Fibroblast of skin of abdomen (primary cell): Measurements from ENCODE around the gene BRINP1.

ENCODE experiments used
- DNase-seq: peaks from one replicate; pipeline ENCODE4 v3.0.0-alpha.2; 2013

BRINP1 gene

DNA sequence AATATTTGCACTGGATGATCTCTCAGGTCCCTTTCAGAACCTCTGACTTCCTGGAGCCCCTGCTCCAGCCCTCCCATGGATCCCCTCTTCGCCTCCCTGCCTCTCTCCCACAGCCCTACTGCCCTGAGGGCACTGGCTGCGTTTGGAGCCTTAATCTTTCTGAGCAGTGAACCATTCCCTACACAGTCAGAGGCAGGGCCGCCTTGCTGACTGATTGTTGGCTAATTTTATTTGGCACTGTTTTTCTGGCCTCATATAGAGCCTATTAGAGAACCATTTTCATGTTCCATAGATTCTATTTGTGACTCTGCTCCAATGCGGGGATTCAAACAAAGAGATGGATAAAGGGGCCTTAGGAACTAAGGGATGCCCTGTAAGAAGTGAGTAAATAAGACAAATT lies 91.1 kb downstream of the BRINP1 start:
- DNase-seq, result no peak

DNA sequence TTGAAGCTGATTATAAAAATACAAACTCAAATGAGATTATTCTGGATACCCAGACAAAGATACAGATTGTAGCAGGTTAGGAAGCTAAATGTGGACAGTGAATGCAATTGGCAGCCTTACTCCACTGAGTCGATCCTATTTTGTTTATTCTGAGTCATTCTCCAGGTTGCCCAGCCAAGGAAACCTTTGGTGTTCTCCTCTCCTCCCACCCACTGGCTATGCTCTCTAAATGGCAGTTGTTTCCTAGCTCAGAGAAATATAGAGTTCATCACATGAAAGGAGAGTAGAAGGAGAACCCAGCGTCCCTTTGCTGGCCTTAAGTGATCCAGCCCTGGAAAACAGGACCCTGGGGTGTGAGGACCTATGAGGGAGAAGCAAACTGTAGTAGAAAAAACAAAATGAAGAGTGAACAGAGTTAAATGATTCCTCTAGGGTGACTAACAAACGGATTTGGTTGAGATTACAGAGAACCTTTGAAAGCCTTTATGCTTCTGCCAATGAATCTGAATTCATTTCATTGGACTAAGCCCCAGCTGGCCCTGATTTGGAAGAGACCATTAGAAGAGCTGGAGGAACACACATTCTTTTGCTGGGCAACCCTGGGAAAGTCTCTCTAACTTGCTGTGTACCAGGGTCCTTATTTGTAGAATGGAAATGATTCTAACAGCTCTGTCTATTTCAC lies 95.1 kb downstream of the BRINP1 start:
- no peak for DNase-seq

DNA sequence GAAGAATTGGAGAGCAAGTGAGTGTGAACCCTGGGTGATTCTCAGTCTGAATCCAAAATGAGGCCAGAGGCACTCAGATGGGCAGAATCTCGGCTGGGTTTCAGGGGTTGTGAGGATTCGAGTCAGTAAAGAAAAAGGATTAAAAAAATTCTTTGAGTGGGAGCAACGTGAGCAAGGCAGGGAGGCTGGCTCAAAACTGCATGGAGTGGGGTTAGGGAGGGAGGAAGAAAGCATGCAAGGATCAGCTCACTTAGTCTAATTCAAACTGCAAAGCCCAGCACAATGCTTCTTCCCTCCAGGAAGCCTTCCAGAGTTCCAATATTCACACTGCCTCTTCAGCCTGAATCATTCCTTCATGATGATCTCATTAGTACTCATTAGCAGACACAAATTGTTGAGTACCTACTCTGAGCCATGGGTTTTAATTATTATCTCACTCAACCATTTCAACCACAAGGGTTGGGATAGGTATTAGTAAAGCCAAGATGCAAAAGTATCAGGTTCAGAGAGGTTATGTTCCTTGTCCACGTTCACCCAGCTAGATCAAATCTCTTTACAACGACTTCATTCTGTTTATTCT lies 95.8 kb downstream of the BRINP1 start:
- no peak for DNase-seq

DNA sequence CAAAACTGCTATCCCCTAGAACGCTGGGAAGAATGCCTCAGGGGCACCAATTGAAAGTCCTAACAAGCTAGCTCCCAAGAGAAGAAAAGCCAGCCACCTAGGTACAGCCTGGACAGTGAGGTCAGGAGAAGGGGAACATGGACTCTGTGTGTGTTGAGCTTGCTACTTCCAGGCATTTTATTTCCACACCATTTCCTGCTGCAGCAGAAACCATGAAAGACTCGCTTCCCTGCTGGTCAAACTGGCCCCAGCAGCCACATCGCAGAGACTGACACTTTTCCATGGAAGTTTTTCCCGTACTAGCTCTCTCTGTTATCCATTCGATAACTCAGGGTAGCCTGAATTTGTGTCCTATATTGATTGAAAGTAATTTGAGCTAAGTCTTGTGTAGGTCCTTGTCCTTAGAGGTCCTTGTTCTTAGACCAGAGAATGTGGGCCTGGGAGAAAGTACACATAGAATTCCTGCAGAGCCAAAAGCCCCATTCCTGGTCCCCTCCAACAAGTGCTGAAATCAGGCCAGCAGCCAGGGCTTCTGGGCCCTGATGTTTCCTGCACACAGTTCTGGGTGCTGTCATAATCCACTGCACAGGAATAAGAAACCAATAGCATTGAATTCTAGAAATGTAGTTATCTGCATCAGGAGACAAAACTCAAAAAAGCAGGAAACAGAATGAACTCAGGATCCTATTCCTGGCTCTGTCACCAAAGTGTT lies 96.6 kb downstream of the BRINP1 start:
- no peak for DNase-seq

DNA sequence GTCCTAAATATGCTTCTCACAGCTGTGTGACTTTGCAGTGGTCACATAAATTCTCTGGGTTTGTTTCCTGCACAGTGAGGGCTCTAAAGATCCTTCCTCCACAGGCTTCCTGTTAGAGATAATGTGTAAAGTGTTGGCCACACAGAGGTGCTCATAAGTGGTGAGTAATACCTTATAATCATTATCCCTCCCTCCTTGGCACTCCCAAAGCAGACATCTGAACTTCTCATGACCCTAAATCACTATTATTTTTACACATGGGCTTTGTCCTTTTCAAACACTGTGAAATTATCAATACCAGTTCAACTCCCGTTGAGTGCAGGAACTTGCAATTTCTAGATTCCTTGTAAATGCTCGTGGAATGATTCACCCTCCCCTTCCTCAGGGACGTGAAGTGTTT lies 100.2 kb downstream of the BRINP1 start:
- DNase-seq, result no peak

DNA sequence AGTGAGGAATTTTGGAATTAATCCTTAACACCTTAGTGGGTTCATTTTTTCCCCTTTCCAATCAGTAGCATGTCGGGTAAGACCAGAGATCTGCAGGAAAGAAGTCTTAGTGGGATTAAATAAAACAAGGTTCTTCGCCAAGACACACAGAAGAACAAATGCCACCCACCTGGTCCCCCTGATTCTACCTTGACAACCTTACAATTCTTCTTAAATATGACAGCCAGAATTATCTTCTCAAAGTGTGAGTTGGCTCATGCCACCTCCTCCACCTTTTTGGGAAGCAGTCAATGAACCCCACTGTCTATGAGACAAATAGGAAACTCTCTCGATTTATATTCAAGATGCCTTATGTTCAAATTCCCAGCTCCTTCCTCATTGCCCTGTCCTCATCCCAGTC lies 105.1 kb downstream of the BRINP1 start:
- no peak for DNase-seq

DNA sequence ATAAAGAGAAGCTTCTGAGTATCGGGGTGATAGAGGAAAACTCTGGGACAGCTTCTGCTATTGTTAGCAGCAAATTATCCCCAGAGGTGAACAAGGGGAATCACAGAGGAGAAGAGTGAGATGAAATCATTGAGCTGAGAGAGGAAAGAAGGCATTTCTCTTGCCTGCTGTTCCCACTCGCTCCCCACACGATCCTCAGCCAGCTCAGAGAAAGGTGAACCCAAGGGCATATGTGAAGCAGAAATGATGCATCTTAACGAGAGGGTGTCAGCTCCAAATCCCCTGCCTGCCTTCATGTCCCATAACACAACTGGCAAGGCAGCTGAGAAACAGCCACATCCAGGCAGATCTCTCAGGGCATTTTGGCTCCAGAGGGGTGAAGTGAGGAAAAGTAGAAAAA lies 111.6 kb downstream of the BRINP1 start:
- DNase-seq, result no peak

DNA sequence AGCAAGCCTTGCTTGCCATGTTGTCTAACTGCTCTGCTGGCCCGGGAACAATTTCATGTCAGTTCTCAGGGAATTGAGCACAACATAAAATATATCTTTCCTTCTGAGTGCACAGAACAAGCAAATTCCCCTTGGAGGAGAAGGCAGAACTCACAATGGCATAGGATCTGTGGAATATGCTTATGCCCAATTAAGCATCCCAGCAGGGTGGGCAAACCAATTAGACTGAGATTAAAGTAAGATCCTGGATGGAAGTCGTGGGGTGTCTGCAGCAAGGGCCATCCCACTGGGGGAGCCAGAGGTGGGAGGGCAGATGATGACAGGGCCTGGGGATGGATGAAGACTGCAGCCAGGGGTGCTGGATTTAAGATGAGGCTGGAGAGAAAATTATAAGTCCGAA lies 114.1 kb downstream of the BRINP1 start:
- no peak for DNase-seq

DNA sequence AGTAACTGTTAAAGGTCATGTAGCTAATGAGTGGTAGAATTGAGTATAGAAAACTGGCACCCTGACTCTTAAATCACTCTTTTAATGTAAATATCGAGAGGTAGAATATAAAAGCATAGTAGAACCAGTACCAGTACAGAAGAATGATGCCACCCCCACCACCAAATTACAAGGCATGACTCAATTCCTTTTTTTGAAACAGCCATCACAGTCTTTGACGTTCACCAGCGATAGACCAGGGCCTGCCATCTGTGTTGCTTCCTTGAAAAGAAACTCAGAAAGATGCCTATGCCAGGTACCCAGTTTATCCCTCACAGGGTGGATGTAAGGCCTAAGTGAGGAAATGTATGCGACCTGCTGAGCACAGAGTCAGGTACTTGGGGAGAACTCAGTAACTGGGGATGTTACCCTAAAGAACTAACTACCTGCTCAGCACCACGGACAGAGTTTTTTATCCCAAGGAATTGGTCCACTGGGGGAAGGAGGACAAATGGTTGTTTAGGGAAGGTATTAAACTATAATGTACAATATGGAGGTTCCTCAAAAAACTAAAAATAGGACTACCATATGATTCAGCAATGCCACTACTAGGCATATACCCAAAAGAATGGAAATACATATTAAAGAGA lies 116.5 kb downstream of the BRINP1 start:
- no peak for DNase-seq

DNA sequence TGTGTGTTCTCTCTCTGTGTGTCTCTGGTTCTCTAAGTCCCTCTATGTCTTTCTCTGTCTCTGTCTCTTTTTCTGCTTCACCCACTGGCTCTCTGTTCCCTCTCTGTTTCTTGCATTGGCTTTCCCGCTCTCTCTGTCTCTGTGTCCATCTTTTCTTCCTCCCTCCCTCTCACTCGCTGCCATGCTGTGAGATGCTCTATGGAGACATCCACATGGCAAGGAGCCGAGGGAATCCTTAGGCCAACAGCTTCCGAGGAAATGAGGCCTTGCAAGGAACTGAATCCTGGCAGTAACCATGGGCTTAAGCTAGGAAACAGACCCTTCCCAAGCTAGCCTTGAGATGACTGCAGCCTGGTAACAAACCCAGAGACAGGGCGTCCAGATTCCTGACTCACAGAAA lies 117.3 kb downstream of the BRINP1 start:
- no peak for DNase-seq

DNA sequence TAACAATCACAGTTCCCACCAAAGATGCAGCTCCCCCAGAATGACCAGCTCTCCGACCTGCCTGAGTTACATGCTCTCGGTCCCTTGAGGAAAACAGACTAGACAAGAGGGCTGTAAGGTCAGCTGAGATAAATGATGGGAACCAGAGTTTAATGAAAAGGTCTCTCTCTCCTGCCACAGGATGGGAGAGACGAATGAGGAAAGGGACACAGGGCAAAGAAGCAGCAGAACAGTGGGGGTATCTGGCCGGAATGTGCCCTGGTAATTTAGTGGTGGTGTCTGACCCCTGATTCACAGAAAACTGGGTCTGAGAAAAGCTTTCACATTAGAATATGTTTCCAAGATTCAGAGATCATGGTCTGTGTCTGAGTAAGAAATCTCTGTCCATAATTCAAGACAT lies 118.5 kb downstream of the BRINP1 start:
- no peak for DNase-seq

DNA sequence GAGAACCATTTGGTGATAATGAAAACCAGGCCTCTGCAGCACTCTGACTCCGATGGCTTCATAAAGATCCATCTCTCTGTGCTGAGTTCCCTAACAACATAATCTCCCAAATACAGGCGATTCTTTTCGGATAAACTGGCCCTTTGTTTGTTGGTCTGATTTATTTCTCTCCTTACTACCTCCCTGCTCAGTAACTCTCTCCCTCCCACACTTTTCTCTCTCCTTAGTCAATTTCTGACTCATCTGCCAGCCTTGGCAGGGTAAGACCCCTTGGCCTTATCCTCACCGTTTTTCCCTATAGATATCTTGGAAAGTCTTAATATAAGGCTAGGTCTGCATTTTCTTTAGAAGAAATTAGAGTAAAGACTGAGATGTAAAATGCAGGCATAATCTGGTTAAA lies 128.7 kb downstream of the BRINP1 start:
- DNase-seq, result no peak

DNA sequence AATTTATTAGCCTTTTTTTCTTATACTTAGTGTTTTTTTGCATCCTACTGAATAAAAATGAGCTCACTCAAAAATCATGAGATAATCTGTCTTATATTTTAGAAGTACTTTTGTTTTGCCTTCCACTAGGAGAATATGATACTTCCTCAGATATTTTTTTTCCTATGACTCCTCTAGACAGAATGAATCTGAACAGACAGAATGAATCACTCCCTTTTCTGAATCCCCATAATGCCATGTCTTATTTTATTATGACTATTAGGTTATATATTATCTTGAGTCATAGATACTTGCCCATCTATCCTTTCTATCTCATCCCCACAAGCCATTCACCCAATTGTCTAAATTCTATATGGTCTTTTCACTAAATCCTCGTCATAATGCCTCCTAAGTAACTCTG lies 134.6 kb downstream of the BRINP1 start:
- no peak for DNase-seq

DNA sequence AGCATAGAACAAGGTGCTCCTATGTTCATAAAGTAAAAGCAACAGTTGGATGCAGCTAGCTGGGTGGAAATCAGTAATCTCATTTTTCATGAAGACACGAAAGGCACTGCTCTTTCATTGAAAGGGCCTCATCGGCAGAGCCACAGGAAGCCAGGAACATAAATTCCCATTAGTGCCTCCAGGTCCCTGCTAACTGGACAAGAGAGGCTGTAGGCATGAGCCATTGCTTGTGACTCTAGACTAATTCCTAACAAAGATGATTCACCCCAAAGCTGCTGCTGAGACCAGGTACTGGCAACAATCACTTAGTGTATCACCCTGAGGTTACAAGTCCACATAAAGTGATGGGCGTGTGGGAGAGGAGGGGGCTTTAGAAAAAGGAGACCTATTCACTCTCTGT lies 141.8 kb downstream of the BRINP1 start:
- no peak for DNase-seq

DNA sequence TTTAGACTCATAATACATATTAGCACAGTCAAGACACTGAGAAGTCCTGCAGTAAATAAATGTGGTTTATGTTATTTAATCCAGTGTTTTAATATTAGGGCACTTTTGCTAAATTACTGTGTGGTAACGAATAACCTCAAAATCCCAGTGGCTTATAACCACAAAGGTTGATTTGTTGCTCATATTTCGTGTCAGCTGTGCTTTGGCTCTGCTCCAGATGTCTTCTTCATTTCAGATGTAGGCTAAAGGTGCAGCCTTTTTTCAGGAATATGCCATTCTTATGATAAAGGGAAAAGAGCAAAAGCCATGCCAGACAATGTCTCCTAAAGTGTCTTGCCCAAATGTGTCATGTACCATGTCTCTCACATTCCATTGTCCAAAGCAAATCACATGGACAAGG lies 144.8 kb downstream of the BRINP1 start:
- no peak for DNase-seq

DNA sequence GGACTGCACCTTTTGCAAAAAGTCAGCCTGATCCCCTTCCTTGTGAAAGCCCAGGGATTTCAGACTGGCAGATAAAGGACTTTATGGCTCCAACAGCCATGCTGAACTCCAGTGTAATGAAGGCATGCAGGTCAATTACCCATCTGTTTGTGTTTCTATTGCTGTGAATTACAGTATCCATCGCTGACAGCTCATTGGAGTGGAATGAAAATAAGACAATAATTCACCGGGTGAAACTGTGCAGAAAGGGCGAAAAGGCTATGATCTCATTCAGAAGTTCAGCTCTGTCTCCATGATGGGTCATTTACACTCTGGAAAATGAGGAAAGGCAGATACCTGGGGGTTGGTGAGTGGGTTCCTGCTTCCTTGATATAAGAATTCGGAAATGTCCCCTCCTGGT lies 148.0 kb downstream of the BRINP1 start:
- no peak for DNase-seq

DNA sequence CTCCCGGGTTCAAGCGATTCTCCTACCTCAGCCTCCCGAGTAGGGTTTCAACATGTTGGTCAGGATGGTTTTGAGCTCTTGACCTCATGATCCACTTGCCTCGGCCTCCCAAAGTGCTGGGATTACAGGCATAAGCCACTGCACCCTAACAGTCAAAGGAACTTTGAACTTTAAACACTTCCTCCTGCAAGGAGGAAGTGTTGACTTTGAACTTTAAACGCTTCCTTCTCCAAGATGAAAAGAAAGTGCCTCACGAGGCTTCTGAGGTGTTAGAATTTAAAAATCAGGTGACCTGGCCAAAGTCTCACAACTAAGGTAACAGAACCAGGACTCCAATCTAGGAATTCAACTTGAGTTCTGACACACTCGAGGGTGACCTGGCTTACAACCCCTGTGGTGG lies 150.9 kb downstream of the BRINP1 start:
- DNase-seq, result no peak

DNA sequence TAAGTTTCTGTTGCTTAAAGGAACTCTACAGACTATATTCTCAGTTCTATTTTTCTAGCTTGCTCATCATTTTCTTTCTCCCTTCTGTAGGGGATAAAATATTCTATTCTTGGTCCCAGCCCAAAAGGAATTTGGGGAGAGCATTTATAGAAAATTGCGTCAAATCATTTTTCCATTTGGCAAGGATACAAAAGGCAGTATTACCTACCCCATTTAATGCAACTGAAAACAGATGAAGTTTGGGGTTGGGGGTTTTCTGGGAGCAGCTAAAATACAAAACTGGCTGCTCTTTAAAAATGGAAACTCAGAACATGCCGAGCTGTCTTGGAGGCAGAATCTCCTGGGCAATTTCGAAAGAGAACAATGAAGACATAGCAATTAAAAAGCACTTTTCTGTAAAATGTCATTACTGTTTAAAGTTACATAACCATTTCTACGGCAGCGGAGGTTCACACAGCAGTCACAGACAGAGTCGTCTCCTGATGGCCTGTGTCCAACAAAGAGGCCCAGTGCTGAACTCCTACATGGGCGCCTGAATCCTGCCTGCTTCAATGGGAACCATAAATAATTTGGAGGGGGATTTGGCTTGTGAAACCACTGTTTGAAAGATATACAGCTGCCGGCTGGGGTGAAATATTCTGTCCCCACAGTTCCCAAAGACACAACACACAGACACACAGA lies 152.4 kb downstream of the BRINP1 start:
- DNase-seq, result peak; percentile 17

DNA sequence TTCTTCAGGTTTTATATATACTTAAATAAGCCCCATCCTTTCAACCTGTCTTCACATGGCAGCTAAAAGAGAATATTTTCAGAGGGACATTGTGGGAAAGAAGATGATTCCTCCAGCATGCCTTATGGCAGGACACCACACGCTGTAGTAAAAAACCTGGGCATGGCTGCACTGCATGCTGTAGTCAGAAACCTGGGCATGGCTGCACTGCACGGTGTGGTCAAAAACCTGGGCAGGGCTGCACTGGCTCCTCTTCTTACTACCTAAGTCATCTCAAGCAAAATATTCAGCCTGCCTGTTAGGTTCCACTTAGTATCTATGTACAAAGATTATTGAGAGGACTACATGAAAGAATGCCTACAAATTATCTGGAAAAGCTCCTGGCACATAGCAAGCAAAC lies 153.6 kb downstream of the BRINP1 start:
- DNase-seq, result no peak

DNA sequence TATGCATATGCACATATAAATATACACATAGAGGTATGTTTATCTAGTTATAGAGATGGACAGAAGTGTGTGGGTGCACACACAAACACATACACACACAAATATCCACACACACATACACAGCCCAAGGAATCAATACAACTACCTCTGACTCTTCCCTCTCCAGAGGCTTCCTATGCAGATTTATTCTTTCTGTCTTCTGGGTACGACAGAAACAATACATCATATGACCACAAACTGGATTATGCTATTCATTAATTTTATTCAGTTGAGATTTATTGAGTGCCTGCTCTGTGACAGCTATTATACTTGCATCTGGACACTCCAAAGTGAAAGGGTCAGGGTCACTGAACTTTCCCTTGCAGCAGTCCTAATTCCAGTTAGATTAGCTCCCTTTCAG lies 155.8 kb downstream of the BRINP1 start:
- DNase-seq, result no peak

DNA sequence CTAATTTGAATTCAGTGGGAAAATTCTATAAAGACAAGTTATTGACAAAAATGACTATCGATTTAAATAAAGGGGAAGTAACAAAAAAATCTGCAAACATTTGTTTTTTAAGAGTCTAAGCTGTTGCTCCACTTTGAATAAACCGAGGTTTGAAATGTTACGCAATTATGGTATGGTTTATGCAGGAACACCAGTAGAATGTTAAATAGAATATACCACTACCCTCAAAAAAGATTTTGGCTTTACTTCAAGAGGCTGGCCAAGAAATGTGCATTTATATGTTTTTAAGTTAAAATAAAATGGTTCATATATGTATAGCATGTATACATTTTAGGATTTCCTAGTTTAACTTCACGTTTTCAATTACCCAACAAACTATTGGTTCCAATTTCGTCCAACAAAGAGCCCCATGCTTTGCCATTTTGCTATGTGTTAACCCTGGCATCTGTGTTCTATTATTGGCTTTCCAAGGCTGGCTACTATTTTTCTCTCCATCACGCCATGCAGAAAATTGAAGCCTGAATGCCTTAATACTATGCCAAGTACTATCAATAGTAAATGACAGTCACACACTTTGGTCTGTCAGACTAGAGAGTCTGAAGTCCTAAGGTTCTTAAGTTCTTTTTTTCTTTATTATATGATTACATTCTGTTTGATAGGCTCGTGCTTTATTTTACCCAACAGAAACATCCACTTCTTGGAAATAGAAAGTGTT lies 171.2 kb downstream of the BRINP1 start:
- no peak for DNase-seq

DNA sequence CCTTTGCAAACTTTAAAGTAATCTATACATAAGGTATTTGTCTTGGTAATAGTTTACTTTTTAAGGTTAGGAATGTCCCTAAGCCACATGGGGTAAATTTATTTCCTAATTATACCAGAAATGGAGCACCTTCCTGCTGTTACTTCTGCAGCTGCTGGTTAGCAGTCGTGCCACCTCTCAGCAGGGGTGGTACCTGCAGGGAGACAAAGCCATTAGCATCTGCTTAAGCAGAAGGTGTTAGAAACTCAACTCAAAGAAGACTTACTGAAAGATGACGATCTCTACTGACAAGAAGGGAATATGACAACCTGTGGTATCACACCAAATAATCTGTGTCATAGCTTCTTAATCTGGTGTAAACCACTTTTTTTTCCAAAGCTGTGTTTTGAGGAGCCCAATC lies 173.7 kb downstream of the BRINP1 start:
- no peak for DNase-seq

DNA sequence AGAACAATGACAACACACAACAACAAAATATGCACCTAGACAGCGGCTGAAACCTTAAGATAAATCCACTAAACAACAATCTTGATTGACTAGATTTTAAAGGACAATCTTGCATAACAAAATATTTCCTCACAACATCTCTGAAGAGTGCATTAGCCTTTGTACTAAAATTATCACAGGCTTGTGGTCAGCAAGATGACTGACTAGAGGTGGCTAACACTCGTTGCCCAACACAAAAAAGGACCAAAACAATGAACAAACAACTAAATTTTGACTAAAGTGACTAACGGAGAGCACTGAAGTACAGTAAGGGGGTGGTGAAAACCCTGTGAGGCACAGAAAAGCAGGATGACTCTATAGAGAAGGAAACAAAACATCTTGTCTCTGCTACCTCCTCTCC lies 183.9 kb downstream of the BRINP1 start:
- DNase-seq, result no peak
